Cardiac fibroblast (primary cell): ENCODE data around the gene ADAMTS20.
"Not testable (repeated sequence)": the region's sequence is repeated elsewhere in the genome, so short reads cannot be mapped to it uniquely, and the experiment has no call there.

Experiments used
- DNase-seq, 2 donors: peaks; one replicate each; pipeline versions ENCODE4 v3.0.0 to v3.0.0-alpha.2; 2010; ENCODE audit warnings: low read depth in 2 of 2
- H3K4me3 ChIP-seq, 2 donors: replicated peaks in 1 of 2; 1 replicate in 1 of 2; 2 replicates in 1 of 2; pipeline ENCODE4 v1.5.1; 2011; ENCODE audit warnings: low read depth in 2 of 2, low read length in 2 of 2, mild to moderate bottlenecking in 2 of 2, moderate library complexity in 1 of 2
- CTCF ChIP-seq: IDR thresholded peaks from one replicate; pipeline ENCODE4 v1.5.1; 2011; ENCODE audit warnings: low read depth, mild to moderate bottlenecking, low read length, inconsistent platforms

ADAMTS20 gene

GRCh38 chr12:43378448-43378847 is 173.6 kb downstream of the ADAMTS20 start:
- no peak for TF ChIP-seq CTCF
- H3K4me3 ChIP-seq: no peak overlapping the region
- no peak for DNase-seq

DNA sequence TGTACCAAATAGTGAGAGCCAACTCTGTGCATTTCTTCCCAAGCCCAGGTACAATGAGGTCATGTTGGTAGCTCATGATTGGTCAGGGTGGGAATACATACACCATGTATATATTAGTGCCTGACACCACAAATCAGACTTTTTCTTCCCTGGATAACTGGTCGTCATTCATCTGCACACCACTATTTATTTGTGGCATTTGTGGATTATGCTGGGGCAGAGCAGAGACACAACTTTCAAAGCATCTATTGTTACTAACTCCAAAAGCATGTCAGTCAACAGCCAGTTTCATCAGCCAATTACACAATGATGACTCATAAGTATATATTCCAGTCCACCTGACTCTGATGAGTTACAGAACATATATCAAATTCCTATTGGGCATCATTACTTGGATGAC is 181.7 kb downstream of the ADAMTS20 start:
- TF ChIP-seq CTCF: no peak
- no peak overlapping the region for H3K4me3 ChIP-seq
- DNase-seq: peak; percentile 5 to 60

DNA sequence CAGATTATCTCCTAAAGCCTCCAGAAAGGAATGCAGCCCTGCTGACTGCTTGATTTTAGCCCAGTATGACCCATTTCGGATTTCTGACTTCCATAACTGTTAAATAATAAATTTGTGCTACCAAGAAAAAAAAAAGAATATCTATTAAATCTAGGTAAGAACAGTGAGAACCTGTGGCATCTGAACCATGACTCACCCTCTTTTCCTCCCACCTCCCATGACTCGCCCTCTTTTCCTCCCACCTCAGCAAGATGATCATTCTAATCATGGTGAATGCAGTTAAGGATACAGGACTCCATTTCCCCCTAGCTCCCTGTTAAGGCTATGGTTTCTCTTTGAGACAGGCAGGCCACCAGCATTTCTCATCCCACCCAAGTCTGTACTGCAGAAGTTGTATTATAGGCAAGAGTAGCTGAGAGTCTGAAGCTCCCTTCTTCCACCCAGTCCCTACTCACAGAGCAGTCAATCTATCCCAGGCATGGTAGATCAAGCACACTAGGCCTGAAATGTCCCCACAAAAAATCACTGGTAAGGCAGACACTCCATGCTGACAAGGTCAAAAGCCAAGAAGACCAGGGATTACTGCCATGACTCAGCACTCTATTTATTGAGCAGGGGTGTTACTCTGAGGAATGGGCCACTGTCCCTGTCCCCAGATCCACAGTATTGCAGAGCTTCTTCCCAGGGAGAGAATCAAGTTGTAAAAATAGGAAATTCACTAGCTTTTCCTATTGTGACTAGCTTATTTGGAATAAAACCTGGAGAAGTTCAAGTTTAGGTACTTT is 188.9 kb downstream of the ADAMTS20 start:
- no peak overlapping the region for H3K4me3 ChIP-seq
- DNase-seq: peak in 1 of 2 donors; percentile 4
- no peak for TF ChIP-seq CTCF

DNA sequence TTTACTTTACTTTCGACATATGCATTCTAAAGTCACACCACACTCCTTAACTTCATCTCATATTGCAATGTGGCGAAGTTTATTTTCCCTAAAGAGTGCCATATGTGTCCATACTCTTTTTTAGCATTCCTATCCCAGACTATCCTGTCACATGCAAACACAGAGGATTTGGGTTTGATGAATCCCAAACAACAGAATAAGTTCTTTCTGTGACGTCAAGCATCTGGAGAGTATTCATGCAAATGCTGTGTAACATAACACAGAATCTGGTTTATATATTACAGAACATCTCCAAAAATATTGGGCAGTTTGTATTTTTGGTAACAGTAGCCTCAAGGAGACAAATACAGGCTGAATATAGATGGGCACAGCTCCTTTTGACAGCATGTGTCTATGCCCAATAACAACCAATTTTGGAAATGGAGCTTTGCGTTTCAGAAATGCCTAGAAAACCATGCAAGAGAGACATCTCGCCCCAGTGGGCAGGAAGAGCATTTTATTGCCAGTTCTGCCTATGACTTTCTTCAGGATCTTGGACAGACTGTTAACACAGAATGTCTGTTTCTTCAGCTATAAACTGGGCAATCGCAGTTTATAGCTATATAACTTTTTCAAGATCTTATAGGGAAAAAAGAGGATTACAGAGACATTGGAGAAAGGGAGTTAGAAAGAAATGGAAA is 190.8 kb downstream of the ADAMTS20 start:
- no peak overlapping the region for H3K4me3 ChIP-seq
- DNase-seq: no peak
- no peak for TF ChIP-seq CTCF

- DNase-seq, H3K4me3 ChIP-seq: not testable (repeated sequence)
Measured at GRCh38 chr12:43360001-43360400, 192.0 kb downstream of the ADAMTS20 start.

DNA sequence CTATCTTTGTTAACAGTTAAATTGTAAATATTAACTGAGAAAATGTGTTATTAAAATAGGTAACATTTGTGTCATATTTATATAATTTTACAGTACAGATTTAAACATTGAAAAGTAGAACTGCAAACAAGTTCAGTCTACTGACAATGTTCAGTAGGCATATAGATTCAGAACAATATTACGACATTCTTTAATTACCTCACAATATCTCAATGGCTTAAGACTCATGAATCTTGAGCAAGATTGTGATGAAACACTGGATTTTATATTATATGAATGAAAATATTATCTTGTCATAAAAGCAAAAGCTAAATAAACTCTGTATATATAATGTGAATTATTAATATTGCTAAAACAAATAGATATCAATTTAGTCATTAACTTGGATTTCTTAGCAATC is 194.9 kb downstream of the ADAMTS20 start:
- no peak for TF ChIP-seq CTCF
- no peak overlapping the region for H3K4me3 ChIP-seq
- peak in 1 of 2 donors; percentile 23 for DNase-seq

- TF ChIP-seq CTCF: no peak
- no peak overlapping the region for H3K4me3 ChIP-seq
- no peak for DNase-seq
Measured at GRCh38 chr12:43352001-43352400, 200.0 kb downstream of the ADAMTS20 start.
